HG03196 (cell line): ENCODE measurements around the gene HMX2.
"Not testable (repeated sequence)": the region's sequence is repeated elsewhere in the genome, so short reads cannot be mapped to it uniquely, and the experiment has no call there.

Source experiments
- ATAC-seq: cut with Tn5 transposase; IDR thresholded peaks from one replicate; pipeline ENCODE4 v1.9.1; 2021; ENCODE audit not compliant: unreplicated experiment

HMX2 gene

DNA sequence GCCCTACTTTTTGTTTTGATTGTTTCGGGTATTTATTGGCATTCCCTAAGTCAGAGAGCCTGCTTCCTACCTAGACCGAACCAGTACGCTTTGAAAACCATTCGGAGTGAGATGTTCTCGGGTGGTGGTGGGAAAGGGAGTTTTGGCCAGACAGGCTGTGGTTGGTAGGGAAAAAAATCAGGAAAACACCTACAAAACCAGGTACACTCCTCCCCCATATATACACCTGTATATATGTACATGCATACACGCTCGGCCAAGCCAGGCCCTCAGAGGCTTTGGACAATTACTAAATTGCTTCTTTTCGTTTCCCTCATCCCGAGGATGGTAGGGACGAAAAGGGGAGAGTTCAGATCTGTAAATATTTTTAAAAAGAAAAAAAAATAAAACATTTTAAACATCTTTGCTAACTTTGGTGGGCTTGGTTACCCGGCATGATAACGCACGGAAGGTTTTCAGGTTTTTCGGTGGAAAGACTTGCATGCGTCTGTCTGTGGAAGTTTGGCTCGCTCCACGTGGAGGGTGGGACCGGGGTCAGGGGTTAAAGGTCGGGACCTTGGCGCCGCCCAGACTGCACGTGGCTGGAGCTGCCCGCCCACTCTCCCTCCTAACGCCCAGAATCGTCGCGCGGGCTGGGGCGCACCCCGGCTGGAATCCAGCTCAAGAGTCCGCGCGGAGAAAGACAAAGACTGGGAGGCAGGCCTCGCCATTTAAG lies 2.5 kb downstream of the HMX2 start:
- ATAC-seq = no peak

DNA sequence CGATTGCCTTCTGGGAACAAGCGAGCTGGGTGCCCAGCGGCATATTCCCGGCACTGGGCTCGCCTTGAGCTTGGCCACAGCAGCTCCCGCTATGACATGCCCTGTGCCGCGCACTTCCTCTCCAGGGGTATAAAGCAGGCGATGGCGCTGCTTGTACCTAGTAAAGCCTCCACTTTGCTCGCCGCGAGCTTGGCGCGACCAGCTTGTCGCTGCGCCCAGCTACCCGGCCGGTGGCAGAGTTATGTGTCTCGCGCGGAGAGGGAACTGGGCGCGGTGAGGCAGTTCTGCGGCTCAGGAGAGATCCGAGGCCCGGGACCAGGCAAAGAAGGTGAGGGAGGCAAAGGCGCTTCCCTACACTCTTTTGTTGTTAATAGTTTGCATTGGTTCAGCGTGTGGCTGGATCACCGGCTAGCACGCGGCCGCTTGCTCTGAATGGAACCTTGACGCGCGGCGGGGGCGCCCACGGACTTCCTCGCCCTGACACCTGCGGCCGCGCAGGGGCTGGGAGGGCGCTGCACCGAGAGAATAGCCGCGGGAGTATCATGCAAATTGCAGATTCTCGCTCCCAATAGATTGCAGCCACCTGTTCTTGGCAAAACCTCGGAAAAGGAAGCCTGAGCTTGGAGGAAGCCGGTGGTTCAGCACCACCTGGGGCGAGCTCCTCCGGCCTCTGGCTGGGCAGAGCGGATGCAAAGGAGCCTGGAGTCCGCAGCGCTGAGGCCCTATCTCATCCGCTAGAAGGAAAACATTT lies 3.2 kb downstream of the HMX2 start:
- no peak for ATAC-seq

DNA sequence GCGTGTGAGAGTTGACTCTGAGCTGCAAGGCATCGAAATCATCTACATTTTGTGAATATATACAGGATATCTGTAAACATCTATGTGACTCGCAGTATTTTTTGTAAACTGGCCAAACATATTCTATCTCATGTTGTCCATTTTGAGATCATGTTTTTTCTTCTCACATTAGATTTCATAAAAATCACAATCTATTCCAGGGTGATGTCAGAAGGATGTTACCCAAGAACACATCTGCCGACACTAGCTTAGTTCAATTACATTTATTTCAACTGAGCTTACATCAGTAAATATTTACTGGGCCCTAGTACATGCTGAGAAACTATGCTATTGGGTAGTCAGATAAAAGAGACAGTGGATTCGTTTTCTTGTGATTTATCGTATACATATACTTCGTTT lies 3.8 kb downstream of the HMX2 start:
- no peak for ATAC-seq

DNA sequence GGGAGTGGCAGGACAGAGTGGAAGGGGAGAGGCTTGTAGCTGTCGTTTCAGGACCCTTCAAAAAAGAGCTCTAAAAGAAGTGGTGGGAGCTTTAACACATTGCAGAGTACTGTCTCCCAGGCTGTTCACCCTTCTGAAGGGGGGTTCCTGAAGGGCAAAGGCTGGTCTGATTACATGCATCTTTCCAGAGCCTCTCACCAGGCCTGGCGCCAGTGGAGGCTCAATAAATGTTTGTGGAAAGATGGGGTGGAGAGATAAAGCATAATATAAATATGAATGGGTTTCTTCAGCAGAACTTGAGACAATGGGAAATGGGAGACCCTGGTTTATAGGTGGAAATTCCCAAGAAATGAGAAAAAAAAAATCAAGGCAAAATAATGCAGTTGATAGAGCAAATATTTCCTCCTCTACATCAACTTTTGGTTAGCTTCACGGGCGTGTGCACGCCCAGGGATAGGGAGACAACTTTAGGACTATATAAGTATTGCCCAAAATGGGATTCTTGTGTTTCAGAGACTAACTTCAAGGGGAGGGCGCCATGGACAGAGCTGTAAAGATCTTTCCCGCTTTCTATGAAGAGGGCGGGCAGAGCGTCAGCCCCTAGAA lies 5.7 kb downstream of the HMX2 start:
- no peak for ATAC-seq

DNA sequence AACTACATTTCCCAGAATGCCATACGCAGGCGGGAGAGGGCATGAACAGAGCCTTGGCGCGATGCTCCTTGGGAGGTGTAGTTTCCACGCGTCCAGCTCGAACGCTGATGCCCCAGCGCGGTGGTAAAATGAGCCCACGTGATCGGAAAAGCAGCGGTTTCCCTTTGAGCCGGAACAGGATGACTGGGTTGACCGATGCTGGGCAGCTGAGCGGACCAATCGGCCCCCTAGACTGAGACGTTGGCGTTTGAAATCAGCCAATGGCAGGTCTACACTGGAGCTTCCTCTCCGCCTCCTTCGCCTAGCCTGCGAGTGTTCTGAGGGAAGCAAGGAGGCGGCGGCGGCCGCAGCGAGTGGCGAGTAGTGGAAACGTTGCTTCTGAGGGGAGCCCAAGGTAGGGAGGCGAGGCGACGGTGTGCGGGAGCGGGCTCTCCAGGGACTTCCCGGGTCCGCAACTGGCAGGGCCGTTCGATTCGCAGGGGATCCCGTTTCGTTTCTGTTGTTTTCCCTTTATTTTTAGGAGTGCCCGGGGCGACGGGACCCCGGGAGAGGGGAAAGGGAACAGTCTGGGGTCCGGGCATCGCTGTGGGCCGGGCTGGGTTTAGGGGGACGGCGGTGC lies 6.3 kb downstream of the HMX2 start, which contains the start of gene BUB3:
BUB3 (plus strand) TSS at position 311 of the 619 bp plus-strand sequence. CDS start 516 bp downstream, outside the sequence.
- ATAC-seq = peak; percentile 95

DNA sequence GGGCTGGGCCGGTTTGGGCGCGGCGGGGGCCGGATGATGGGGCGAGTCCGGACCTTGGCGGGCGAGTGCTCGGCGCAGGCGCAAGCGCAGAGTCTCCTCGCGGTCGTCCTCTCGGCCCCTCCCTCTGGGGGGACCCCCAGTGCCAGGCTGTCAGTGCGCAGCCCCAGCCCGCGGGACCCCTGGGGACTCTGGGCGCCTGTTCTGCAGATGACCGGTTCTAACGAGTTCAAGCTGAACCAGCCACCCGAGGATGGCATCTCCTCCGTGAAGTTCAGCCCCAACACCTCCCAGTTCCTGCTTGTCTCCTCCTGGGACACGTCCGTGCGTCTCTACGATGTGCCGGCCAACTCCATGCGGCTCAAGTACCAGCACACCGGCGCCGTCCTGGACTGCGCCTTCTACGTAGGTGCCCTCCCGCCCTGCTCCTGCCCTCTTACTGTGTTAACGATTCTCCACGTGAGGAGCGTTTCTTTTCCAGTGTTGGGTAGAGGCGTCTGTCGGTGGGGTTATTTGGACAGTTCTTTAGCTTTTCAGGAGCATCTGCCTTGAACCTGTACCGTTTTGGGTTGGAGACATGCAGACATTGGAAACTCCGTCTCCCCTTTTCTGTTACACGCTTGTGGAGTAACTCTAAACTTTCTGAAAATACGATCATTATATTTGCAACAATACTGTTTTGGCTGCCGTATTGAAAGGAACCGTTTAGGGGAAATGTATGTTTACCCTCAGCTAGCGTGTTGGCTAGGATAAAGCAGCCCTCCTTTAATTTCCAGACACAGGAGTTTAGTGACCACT lies 7.0 kb downstream of the HMX2 start:
- ATAC-seq = peak; percentile 55

DNA sequence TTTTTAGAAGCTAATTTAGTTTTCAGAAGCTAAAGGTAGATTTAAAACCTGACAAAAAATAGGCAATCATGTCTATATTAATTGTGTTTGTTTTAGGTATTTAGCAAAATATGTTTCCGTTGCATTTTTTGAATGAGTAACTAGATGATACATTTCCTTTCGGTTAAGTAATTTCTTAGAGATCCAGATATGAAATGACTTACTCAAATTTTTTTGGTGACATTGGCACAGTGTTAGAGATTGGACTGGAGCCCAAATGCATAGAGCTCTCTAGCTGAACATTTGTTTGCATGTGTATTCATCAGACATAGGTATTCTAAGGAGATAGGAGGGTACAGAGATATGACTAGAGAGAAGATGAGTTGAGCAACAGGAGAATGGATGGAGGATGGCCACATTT lies 8.1 kb downstream of the HMX2 start:
- no peak for ATAC-seq

DNA sequence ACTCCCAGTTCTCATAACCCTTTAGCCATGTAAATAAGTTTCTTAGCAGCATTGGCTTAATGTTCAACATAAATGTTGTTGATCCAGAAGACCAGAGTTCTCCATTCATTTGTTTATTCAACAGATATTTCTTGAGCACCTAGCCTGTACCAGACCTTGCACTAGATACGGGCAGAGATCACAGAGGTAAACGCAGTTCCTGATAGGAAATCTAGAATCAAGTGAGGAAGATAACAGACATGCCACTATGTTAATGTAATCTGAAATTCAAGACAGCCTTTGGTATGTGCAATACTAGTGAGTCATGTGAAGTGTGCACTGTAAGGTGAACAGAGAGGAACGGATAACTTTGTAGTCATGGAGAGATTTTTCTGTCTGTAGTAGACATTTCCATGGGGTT lies 9.3 kb downstream of the HMX2 start:
- ATAC-seq = no peak

DNA sequence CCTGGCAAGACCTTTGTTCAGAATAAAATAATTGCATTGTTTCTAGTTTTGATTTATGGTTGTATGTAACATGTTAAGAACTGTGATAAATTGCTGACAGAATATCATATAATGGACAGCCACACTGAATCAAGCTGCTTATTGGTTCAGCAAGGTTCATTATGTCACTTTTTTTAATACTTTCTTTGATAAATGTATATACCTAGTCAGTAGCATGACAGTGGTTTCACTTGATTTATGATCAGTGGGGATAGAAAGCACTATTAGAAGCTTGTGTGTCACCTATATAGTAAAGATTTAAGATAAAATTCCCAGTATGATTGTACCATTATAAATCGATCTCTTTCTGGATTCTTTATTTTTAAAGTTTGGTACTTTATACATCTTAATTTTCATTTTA lies 10.7 kb downstream of the HMX2 start:
- no peak for ATAC-seq

DNA sequence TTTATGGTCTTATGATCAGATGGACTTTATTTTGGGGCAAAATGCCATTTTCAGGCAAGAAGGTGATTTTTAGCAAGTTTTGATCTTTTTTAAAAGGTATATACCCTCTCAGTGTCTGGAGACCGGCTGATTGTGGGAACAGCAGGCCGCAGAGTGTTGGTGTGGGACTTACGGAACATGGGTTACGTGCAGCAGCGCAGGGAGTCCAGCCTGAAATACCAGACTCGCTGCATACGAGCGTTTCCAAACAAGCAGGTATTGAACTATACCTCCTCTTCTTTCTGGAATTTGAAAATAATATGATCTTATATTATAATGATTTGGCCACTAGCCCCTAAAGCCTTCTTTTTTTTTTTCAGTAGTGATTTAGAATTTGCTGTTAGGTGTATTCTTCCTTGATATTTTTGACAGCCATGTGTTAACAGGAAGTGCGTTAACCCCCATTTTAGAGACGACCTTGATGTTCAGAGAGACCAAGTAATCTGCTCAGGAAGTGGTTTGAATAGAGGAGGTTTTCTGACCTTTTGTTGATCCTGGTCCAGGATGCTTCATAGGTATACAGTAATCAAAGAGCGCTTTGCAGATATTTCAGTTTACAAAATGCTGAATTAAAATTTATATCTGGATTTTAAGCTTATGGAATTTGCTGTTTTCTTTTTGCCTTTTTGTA lies 12.5 kb downstream of the HMX2 start:
- no peak for ATAC-seq

DNA sequence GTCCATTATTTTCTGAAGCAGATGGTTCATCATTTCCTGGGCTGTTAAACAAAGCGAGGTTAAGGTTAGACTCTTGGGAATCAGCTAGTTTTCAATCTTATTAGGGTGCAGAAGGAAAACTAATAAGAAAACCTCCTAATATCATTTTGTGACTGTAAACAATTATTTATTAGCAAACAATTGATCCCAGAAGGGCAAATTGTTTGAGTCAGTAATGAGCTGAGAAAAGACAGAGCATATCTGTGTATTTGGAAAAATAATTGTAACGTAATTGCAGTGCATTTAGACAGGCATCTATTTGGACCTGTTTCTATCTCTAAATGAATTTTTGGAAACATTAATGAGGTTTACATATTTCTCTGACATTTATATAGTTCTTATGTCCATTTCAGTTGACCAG lies 16.4 kb downstream of the HMX2 start:
- ATAC-seq = no peak

DNA sequence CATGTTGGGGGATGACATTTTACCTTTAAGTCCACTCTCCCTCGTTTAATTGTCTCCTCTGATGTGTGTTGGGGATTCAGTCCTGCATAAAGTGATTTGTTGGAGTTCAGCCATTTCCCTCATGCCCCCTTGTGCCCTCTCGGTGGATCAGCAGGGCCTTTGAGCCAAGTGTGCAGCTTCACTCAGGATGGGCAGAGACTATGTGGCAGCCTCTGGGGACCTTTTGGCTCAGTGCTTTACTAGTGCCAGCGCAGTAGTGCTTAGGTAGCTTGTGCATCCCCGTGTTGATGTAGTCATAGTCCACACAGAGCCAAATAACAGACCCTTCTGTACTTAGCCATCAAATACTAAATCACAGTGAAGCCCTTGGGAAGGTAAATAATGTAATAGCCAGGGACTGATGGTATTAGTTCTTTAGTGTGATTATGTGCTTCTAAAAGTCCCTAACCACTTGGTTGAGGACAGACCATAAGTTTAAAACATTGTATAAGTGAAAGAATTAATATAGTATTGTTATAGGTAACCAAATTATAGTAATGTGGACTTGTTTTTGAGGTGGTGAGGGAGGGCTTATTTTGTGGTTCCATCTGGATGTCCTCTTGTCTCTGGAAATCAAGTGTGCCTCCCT lies 17.6 kb downstream of the HMX2 start:
- ATAC-seq = no peak

DNA sequence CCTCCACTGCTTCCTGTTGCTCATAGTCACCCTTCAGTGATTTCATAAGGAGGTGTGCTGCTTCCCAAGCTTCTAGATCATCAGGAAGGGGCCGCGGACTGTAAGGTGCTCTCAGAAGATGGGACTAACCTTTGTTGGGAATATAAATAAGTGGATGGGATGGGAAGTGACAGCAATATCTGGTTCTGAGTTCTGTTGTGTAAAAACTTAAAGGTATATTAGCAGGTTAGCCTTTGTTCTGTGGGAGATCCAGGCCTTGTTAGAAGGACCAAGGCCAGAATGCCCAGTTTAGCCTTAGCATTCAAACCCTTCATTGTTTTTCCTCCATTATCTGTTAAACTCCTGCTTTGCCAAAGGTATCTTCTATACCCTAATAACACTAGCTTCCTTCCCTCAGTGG lies 18.7 kb downstream of the HMX2 start:
- no peak for ATAC-seq

DNA sequence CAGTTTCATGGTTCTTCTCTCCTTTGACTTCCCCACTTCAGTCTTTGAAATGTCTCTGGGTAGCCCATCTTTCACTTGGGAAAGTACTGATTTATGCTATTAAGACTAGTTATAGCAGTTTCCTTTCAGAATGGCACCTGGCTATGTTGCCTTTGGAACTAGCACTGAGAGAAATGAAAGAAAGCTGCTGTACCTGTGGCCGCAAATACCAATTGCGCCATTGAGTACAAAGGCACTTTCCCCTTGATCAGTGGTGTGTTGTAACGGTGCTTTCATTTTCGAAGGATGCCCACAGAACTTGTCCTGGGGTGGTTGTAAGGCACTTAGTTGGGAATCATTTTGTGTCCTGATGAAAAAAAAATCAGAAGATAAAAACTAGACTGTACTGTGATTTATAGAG lies 23.0 kb downstream of the HMX2 start:
- ATAC-seq = no peak

DNA sequence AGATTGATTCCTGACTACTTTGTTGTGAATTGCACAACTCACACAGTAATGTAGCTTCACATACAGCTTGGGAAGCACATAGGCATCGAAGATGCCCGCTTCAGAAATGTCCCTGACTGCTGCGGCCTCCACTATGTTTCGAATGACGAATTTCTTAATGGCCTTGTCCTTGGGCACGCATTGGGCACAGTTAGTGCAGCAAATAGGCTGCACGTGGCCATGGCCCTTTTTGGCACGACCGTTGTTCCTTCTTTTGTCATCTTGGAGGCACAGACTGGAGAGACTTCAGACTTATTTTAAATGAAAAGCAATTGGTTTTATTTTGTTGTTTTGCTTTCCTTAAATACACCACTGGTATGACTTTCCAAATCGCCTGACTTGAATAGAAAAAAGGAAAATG lies 23.7 kb downstream of the HMX2 start:
- not testable (repeated sequence) for ATAC-seq

DNA sequence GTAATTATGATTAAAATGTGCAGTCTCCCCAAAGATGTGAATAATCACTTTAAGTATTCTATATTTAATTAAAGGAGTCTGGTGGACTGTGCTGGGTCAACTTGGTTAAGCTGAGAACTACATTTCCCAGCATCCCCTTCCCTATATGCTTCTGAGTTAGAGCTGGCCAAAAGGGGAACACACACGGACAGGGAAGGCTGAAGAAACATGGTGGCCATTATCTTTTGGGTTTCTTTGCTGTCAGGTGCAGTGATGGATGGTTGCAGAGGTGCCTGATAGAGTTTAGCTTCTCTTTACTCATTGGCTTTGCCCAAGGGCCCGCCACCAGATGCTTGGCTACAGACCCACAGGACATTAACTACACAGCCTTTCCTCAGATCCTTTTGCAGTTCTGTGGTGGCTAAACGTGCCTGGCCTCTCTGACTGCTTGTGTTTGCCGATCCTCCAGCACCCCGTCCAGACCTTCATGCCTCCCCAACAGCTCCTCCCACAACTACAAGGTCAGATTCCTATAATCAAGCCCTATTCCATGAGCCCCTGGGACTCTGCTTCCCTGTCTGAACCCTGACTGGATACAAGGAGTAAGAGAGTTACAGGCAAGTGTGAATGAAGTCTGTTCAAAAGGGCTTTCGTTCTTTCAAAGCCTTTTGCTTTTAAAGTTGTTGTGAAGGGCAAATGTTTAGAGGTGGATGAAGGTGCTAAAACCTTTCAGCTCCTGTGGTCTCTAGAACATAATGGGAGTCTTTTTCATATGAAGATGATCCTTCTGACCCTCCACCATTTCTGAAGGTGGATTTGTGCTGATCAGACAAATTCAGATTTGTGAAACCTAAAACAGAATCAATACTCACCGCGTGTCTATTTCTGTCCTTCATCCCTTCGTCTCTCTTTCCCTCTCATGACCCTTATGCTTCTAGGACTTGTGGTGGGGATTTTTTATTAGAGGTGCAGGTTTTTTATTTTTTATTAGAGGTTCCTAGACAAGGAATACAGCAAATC lies 27.8 kb downstream of the HMX2 start:
- ATAC-seq = no peak

DNA sequence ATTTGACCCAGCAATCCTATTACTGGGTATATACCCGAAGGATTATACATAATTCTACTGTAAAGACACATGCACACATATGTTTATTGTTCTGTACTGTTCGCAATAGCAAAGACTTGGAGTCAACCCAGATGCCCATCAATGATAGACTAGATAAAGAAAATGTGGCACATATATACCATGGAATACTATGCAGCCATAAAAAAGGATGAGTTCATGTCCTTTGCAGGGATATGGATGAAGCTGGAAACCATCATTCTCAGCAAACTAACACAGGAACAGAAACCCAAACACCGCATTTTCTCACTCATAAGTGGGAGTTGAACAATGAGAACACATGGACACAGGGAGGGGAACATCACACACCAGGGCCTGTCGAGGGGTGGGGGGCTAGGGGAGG lies 30.5 kb downstream of the HMX2 start:
- ATAC-seq = not testable (repeated sequence)
